ACHN (cell line): ENCODE measurements around the gene SP2.

Experiments
- DNase-seq: peaks from one replicate; pipeline ENCODE4 v3.0.0-alpha.2; 2015
- in situ Hi-C: cut with HindIII; loops from 2 replicates; pipeline ENCODE4 v1.10.0; 2017; ENCODE audit warnings: low sequenced_read_pairs, low pct_ligation_motif_present, low pct_unique_long_range_greater_than_20kb

SP2 gene

GRCh38 chr17:47941246-47942095, 45.4 kb downstream of the SP2 start, which contains the start of gene PNPO:
TSS of gene PNPO (plus strand) at chr17:47941571. CDS start at chr17:47941676, 105 bp downstream.
- DNase-seq: peak; percentile 100
- in situ Hi-C loops: no loop called here

GRCh38 chr17:47942096-47942510, 46.1 kb downstream of the SP2 start:
- DNase-seq: no peak
- in situ Hi-C loops: no loop called here

GRCh38 chr17:47942568-47942967, 46.5 kb downstream of the SP2 start:
- no peak for DNase-seq
- in situ Hi-C loops: no loop called here

- no peak for DNase-seq
- in situ Hi-C loops: no loop called here
These were observed 49.0 kb downstream of the SP2 start for GRCh38 chr17:47945080-47945479.

GRCh38 chr17:47945529-47946508, 49.8 kb downstream of the SP2 start:
- in situ Hi-C loops: no loop called here
- DNase-seq: no peak

GRCh38 chr17:47946516-47946915, 50.5 kb downstream of the SP2 start:
- no peak for DNase-seq
- in situ Hi-C loops: no loop called here

- DNase-seq: peak; percentile 86
- in situ Hi-C loops: no loop called here
These were observed 50.9 kb downstream of the SP2 start for GRCh38 chr17:47946929-47947397.

- in situ Hi-C loops: no loop called here
- peak; percentile 54 for DNase-seq
These were observed 52.7 kb downstream of the SP2 start for GRCh38 chr17:47948706-47949196.

GRCh38 chr17:47949197-47949759, 53.2 kb downstream of the SP2 start:
- in situ Hi-C loops: no loop called here
- peak; percentile 85 for DNase-seq

GRCh38 chr17:47949946-47950345, 53.9 kb downstream of the SP2 start:
- in situ Hi-C loops: no loop called here
- DNase-seq: no peak

GRCh38 chr17:47950448-47950847, 54.4 kb downstream of the SP2 start:
- no peak for DNase-seq
- in situ Hi-C loops: no loop called here

GRCh38 chr17:47952171-47953021, 56.4 kb downstream of the SP2 start:
- DNase-seq: no peak
- in situ Hi-C loops: no loop called here

- in situ Hi-C loops: no loop called here
- DNase-seq: no peak
These were observed 57.9 kb downstream of the SP2 start for GRCh38 chr17:47953909-47954308.

- in situ Hi-C loops: no loop called here
- no peak for DNase-seq
These were observed 59.7 kb downstream of the SP2 start for GRCh38 chr17:47955497-47956461.

- peak; percentile 31 for DNase-seq
- in situ Hi-C loops: no loop called here
These were observed 61.0 kb downstream of the SP2 start for GRCh38 chr17:47956791-47957590.
